HCT116 (cell line): Measurements from ENCODE around the gene CTDNEP1.

ENCODE experiments used
- CBX3 ChIP-seq: IDR thresholded peaks from 2 replicates; pipeline ENCODE4 v1.6.1; 2012; ENCODE audit warnings: low read depth
- EGR1 ChIP-seq: IDR thresholded peaks from 2 replicates; pipeline ENCODE4 v1.6.1; 2012; ENCODE audit warnings: low read depth
- EZH2 ChIP-seq: fragments of 200-600 bp; sonication (generic); IDR thresholded peaks from 2 replicates; pipeline ENCODE4 v1.6.1; 2017; ENCODE audit warnings: antibody characterized with exemption, mixed run types
- EZH2phosphoT487 ChIP-seq: fragments of 200-600 bp; IDR thresholded peaks from 2 replicates; pipeline ENCODE4 v1.6.1; 2018; ENCODE audit warnings: antibody characterized with exemption, borderline replicate concordance
- JUND ChIP-seq: IDR thresholded peaks from 2 replicates; pipeline ENCODE4 v1.6.1; 2012
- POLR2A ChIP-seq: IDR thresholded peaks from 2 replicates; pipeline ENCODE4 v1.7.0; 2011; ENCODE audit warnings: borderline replicate concordance; ENCODE audit not compliant: insufficient read depth, insufficient read length; ENCODE audit errors: extremely low read depth
- POLR2AphosphoS5 ChIP-seq: IDR thresholded peaks from 2 replicates; pipeline ENCODE4 v1.6.1; 2011; ENCODE audit warnings: mild to moderate bottlenecking, low read depth, low read length, moderate library complexity
- RAD21 ChIP-seq: IDR thresholded peaks from 2 replicates; pipeline ENCODE4 v1.6.1; 2012; ENCODE audit warnings: low read depth, mild to moderate bottlenecking
- REST ChIP-seq: IDR thresholded peaks from 2 replicates; pipeline ENCODE4 v1.6.1; 2012; ENCODE audit warnings: low read depth
- SIN3A ChIP-seq: IDR thresholded peaks from 2 replicates; pipeline ENCODE4 v1.6.1; 2012; ENCODE audit warnings: low read depth
- TCF7L2 ChIP-seq: IDR thresholded peaks from 2 replicates; pipeline ENCODE4 v1.7.0; 2011; ENCODE audit warnings: borderline replicate concordance, inconsistent platforms; ENCODE audit not compliant: insufficient read depth, insufficient read length; ENCODE audit errors: extremely low read depth
- YY1 ChIP-seq: IDR thresholded peaks from 2 replicates; pipeline ENCODE4 v1.6.1; 2011; ENCODE audit warnings: low read length, low read depth, moderate library complexity, mild to moderate bottlenecking; ENCODE audit not compliant: insufficient replicate concordance; ENCODE audit errors: extremely low read depth
- TF ChIP-seq, protein P1 (sequence below), 3 experiments: fragments of 200-600 bp in 1 of 3; sonication (generic) in 1 of 3; IDR thresholded peaks in 2 of 3; conservative IDR thresholded peaks in 1 of 3; 2 replicates each; pipeline ENCODE4 v1.5.1; 2012 to 2017; ENCODE audit warnings: low read depth in 2 of 3, low read length in 2 of 3, antibody characterized with exemption in 1 of 3, borderline replicate concordance in 1 of 3, control low read depth in 1 of 3, mild to moderate bottlenecking in 1 of 3, mixed read lengths in 1 of 3, mixed run types in 1 of 3, moderate library complexity in 1 of 3; ENCODE audit not compliant: insufficient read depth in 1 of 3

DNA sequence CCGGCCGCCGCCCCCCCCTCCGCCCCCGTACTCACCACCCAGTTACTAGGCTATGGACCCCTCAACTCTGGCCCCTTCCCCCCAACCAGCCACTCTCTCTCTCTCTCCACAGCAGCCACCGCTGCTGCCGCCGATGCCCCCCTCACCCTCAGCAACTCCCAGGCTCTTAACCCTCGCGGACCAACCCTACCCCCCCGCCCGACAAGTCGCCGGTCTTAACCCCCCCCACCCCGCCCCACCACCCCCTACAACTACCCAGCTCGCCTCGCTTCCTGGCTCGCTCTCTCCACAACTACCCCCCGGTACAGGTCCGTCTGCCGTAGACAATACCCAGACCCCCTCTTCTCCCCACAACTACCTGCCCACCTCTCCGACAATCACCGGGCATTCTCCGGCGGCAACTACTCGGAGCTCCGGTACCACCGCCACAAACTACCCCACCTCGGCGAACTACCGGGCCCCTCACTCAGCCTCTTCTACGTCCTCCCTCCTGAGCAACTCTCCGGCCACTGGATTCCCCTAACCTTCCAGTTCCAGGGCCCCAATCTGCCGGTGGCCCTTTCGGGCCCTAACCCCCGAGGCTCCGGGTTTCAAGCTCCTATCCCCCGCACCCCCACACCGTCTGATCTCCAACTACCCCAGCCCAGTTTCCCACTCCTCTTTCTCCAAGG is 13.0 kb downstream of the CTDNEP1 start:
- TF ChIP-seq, protein P1, sequence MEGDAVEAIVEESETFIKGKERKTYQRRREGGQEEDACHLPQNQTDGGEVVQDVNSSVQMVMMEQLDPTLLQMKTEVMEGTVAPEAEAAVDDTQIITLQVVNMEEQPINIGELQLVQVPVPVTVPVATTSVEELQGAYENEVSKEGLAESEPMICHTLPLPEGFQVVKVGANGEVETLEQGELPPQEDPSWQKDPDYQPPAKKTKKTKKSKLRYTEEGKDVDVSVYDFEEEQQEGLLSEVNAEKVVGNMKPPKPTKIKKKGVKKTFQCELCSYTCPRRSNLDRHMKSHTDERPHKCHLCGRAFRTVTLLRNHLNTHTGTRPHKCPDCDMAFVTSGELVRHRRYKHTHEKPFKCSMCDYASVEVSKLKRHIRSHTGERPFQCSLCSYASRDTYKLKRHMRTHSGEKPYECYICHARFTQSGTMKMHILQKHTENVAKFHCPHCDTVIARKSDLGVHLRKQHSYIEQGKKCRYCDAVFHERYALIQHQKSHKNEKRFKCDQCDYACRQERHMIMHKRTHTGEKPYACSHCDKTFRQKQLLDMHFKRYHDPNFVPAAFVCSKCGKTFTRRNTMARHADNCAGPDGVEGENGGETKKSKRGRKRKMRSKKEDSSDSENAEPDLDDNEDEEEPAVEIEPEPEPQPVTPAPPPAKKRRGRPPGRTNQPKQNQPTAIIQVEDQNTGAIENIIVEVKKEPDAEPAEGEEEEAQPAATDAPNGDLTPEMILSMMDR (IDR thresholded peaks at IDR 0.05 in 2 of 3, conservative IDR thresholded peaks at IDR 0.05 in 1 of 3; ENCODE audit: borderline replicate concordance in 1 of 3, insufficient read depth in 1 of 3, low read depth in 2 of 3, low read length in 2 of 3): no peak
- peak; percentile 27; the same call in 1 of the 2 replicates for TF ChIP-seq POLR2AphosphoS5
- TF ChIP-seq RAD21: no peak
- TF ChIP-seq YY1: no peak
- no peak for TF ChIP-seq SIN3A
- TF ChIP-seq POLR2A: no peak
- TF ChIP-seq EZH2phosphoT487: no peak
- TF ChIP-seq TCF7L2: no peak
- TF ChIP-seq JUND: no peak
- no peak for TF ChIP-seq EZH2
- no peak for TF ChIP-seq REST
- TF ChIP-seq EGR1: no peak
- no peak for TF ChIP-seq CBX3
